ENCODE measurements around the gene DGKB.

Gene DGKB

GRCh38 chr7:14199336-14199735 is 703.2 kb downstream of the DGKB start:
- no peak for TF ChIP-seq YY1 (IDR thresholded peaks at IDR 0.05; ENCODE audit: insufficient read depth, insufficient read length)
- no peak for TF ChIP-seq ZNF274 (IDR thresholded peaks at IDR 0.05; ENCODE audit: low read depth, low read length)
- no peak for TF ChIP-seq SUZ12 (IDR thresholded peaks at IDR 0.05; ENCODE audit: extremely low read depth, insufficient read depth, insufficient read length)
- Histone ChIP-seq H3K4me3 (ENCODE audit: insufficient read length, low read depth) (no peak overlapping the region), H3K36me3 (ENCODE audit: insufficient read depth, insufficient read length, low read length) (no peaks in the 10 kb centered on the region), H3K9me3 (ENCODE audit: insufficient read depth, low read length) (no peaks in the 10 kb centered on the region), H3K4me1 (ENCODE audit: insufficient read depth, insufficient read length) (no peaks in the 10 kb centered on the region), H3K27me3 (ENCODE audit: insufficient read depth, insufficient read length) (no peaks in the 10 kb centered on the region), H3K9ac (ENCODE audit: insufficient read length, low read depth) (no peak overlapping the region)
- no peak for DNase-seq (ENCODE audit: low read depth, low spot score)

- no peaks in the 10 kb centered on the region for H3K9me3 ChIP-seq (ENCODE audit: insufficient read depth, low read length)
- no peak for DNase-seq (ENCODE audit: low read depth, low spot score)
- no peak overlapping the region for H3K9ac ChIP-seq (ENCODE audit: insufficient read length, low read depth)
- H3K4me1 ChIP-seq (ENCODE audit: insufficient read depth, insufficient read length) = no peaks in the 10 kb centered on the region
- TF ChIP-seq YY1 (IDR thresholded peaks at IDR 0.05; ENCODE audit: insufficient read depth, insufficient read length) (no peak), ZNF274 (IDR thresholded peaks at IDR 0.05; ENCODE audit: low read depth, low read length) (no peak), SUZ12 (IDR thresholded peaks at IDR 0.05; ENCODE audit: extremely low read depth, insufficient read depth, insufficient read length) (no peak)
- no peaks in the 10 kb centered on the region for H3K36me3 ChIP-seq (ENCODE audit: insufficient read depth, insufficient read length, low read length)
- no peaks in the 10 kb centered on the region for H3K27me3 ChIP-seq (ENCODE audit: insufficient read depth, insufficient read length)
- no peak overlapping the region for H3K4me3 ChIP-seq (ENCODE audit: insufficient read length, low read depth)
These were observed 705.3 kb downstream of the DGKB start for GRCh38 chr7:14197280-14197679.

DNA sequence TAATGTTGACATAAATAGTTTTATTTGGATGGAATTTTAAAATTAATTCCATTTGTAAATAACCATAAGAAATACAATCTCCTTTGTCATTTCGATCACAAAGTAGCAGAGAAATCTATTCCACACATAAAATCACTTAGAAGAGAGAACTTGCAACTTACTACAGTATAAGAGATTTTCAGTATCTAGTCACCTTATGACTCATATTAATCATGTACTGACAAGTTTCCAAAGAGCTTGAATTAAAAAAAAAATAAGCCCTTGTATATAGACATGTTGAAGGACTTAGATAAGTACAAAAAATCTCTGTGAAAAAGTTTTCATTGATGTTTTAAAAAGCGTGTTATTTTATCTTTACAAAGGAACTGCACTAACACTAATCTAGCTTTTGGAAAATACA is 706.0 kb downstream of the DGKB start:
- no peak overlapping the region for H3K4me3 ChIP-seq (ENCODE audit: insufficient read length, low read depth)
- no peaks in the 10 kb centered on the region for H3K36me3 ChIP-seq (ENCODE audit: insufficient read depth, insufficient read length, low read length)
- no peak overlapping the region for H3K9ac ChIP-seq (ENCODE audit: insufficient read length, low read depth)
- no peak for DNase-seq (ENCODE audit: low read depth, low spot score)
- H3K4me1 ChIP-seq (ENCODE audit: insufficient read depth, insufficient read length) = no peaks in the 10 kb centered on the region
- no peaks in the 10 kb centered on the region for H3K27me3 ChIP-seq (ENCODE audit: insufficient read depth, insufficient read length)
- H3K9me3 ChIP-seq (ENCODE audit: insufficient read depth, low read length) = no peaks in the 10 kb centered on the region
- no peak for TF ChIP-seq SUZ12 (IDR thresholded peaks at IDR 0.05; ENCODE audit: extremely low read depth, insufficient read depth, insufficient read length)
- no peak for TF ChIP-seq ZNF274 (IDR thresholded peaks at IDR 0.05; ENCODE audit: low read depth, low read length)
- TF ChIP-seq YY1 (IDR thresholded peaks at IDR 0.05; ENCODE audit: insufficient read depth, insufficient read length) = no peak

DNA sequence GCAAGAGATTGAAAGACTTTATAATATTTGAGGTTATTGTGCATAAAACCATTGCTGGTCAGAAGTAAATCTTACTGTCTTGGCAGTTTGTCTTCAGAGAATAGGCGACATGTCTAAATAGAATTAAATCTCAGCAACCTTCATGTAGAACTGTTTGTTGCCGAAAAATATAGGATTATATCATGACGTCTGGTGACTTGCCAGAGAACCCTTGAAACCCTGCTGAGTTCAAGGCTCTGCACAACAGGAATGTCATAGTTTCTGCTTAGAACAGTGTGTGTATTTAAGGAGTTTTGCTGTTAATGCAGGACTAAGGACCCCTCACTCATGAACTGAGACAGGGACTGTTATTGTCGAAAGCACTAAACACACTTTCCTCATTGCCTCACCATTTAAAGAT is 706.7 kb downstream of the DGKB start:
- no peak for TF ChIP-seq SUZ12 (IDR thresholded peaks at IDR 0.05; ENCODE audit: extremely low read depth, insufficient read depth, insufficient read length)
- TF ChIP-seq YY1 (IDR thresholded peaks at IDR 0.05; ENCODE audit: insufficient read depth, insufficient read length) = no peak
- no peak for TF ChIP-seq ZNF274 (IDR thresholded peaks at IDR 0.05; ENCODE audit: low read depth, low read length)
- Histone ChIP-seq H3K9ac (ENCODE audit: insufficient read length, low read depth) (no peak overlapping the region), H3K36me3 (ENCODE audit: insufficient read depth, insufficient read length, low read length) (no peaks in the 10 kb centered on the region), H3K9me3 (ENCODE audit: insufficient read depth, low read length) (no peaks in the 10 kb centered on the region), H3K27me3 (ENCODE audit: insufficient read depth, insufficient read length) (no peaks in the 10 kb centered on the region), H3K4me3 (ENCODE audit: insufficient read length, low read depth) (no peak overlapping the region), H3K4me1 (ENCODE audit: insufficient read depth, insufficient read length) (no peaks in the 10 kb centered on the region)
- DNase-seq (ENCODE audit: low read depth, low spot score) = no peak

DNA sequence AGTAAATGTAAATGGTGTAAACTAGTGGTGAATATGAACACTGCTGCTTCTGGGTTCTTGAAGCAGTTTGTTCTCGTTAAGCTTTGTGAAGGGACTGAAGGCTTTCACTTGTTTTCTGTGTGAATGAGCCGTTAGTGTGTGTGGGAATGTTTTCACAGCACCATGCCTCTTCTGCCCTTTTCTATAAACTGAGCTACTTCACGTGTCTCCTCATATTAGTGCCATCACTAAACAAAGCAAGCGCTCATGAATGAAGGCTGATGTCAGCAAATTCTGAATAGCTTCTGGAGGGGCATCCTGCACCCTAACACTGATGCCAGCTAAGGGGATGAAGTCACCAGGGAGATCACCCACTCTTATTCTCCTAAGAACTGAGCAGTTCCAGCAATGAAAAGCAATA is 707.5 kb downstream of the DGKB start:
- TF ChIP-seq ZNF274 (IDR thresholded peaks at IDR 0.05; ENCODE audit: low read depth, low read length) (no peak), YY1 (IDR thresholded peaks at IDR 0.05; ENCODE audit: insufficient read depth, insufficient read length) (no peak), SUZ12 (IDR thresholded peaks at IDR 0.05; ENCODE audit: extremely low read depth, insufficient read depth, insufficient read length) (no peak)
- no peaks in the 10 kb centered on the region for H3K27me3 ChIP-seq (ENCODE audit: insufficient read depth, insufficient read length)
- no peaks in the 10 kb centered on the region for H3K4me1 ChIP-seq (ENCODE audit: insufficient read depth, insufficient read length)
- no peak overlapping the region for H3K4me3 ChIP-seq (ENCODE audit: insufficient read length, low read depth)
- H3K9ac ChIP-seq (ENCODE audit: insufficient read length, low read depth) = no peak overlapping the region
- DNase-seq (ENCODE audit: low read depth, low spot score) = no peak
- H3K36me3 ChIP-seq (ENCODE audit: insufficient read depth, insufficient read length, low read length) = no peaks in the 10 kb centered on the region
- H3K9me3 ChIP-seq (ENCODE audit: insufficient read depth, low read length) = no peaks in the 10 kb centered on the region

DNA sequence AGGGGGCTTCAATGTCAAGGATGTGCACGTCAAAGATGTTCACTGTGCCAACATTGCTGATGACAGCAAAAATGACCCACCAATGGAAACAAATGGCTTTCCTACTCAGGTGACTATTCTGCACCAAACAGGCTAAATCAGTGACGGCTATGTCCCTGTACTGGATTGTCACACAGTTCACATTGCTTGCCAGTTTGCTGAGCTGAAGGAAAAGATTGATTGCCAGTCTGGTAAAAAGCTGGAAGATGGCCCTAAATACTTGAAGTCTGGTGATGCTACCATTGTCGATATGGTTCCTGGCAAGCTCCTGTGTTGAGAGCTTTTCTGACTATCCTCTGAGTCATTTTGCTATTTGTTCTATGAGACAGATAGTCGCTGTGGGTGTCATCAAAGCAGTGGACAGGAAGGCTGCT is 710.9 kb downstream of the DGKB start:
- H3K4me1 ChIP-seq (ENCODE audit: insufficient read depth, insufficient read length) = no peaks in the 10 kb centered on the region
- H3K9ac ChIP-seq (ENCODE audit: insufficient read length, low read depth) = no peak overlapping the region
- DNase-seq (ENCODE audit: low read depth, low spot score) = no peak
- H3K36me3 ChIP-seq (ENCODE audit: insufficient read depth, insufficient read length, low read length) = no peaks in the 10 kb centered on the region
- TF ChIP-seq SUZ12 (IDR thresholded peaks at IDR 0.05; ENCODE audit: extremely low read depth, insufficient read depth, insufficient read length) (no peak), ZNF274 (IDR thresholded peaks at IDR 0.05; ENCODE audit: low read depth, low read length) (no peak), YY1 (IDR thresholded peaks at IDR 0.05; ENCODE audit: insufficient read depth, insufficient read length) (no peak)
- H3K27me3 ChIP-seq (ENCODE audit: insufficient read depth, insufficient read length) = no peaks in the 10 kb centered on the region
- H3K4me3 ChIP-seq (ENCODE audit: insufficient read length, low read depth) = no peak overlapping the region
- no peaks in the 10 kb centered on the region for H3K9me3 ChIP-seq (ENCODE audit: insufficient read depth, low read length)

GRCh38 chr7:14184292-14184864 is 718.2 kb downstream of the DGKB start:
- TF ChIP-seq SUZ12 (IDR thresholded peaks at IDR 0.05; ENCODE audit: extremely low read depth, insufficient read depth, insufficient read length) (no peak), ZNF274 (IDR thresholded peaks at IDR 0.05; ENCODE audit: low read depth, low read length) (no peak), YY1 (IDR thresholded peaks at IDR 0.05; ENCODE audit: insufficient read depth, insufficient read length) (no peak)
- H3K9ac ChIP-seq (ENCODE audit: insufficient read length, low read depth) = no peak overlapping the region
- H3K4me3 ChIP-seq (ENCODE audit: insufficient read length, low read depth) = no peak overlapping the region
- H3K27me3 ChIP-seq (ENCODE audit: insufficient read depth, insufficient read length) = no peaks in the 10 kb centered on the region
- no peaks in the 10 kb centered on the region for H3K4me1 ChIP-seq (ENCODE audit: insufficient read depth, insufficient read length)
- H3K36me3 ChIP-seq (ENCODE audit: insufficient read depth, insufficient read length, low read length) = no peaks in the 10 kb centered on the region
- peak; percentile 3 for DNase-seq (ENCODE audit: low read depth, low spot score)
- H3K9me3 ChIP-seq (ENCODE audit: insufficient read depth, low read length) = no peaks in the 10 kb centered on the region

All from NT2/D1 (cell line).